Skeletal muscle satellite cell (primary cell): ENCODE data around the gene ASTN2.

ENCODE experiments used
- H3K27me3 ChIP-seq: 2 replicates; pipeline ENCODE4 v1.7.0; 2013; ENCODE audit warnings: low read length; ENCODE audit not compliant: control insufficient read depth, insufficient read depth
- H3K36me3 ChIP-seq: 2 replicates; pipeline ENCODE4 v1.7.0; 2013; ENCODE audit warnings: mild to moderate bottlenecking, control low read depth, low read length; ENCODE audit not compliant: insufficient read depth
- H3K4me1 ChIP-seq: 2 replicates; pipeline ENCODE4 v1.7.0; 2013; ENCODE audit warnings: low read length; ENCODE audit not compliant: control insufficient read depth, insufficient read depth
- H3K4me2 ChIP-seq: 2 replicates; pipeline ENCODE4 v1.7.0; 2013; ENCODE audit warnings: mild to moderate bottlenecking, low read length
- H3K4me3 ChIP-seq: 2 replicates; pipeline ENCODE4 v1.7.0; 2013; ENCODE audit warnings: low read length
- H3K9ac ChIP-seq: 2 replicates; pipeline ENCODE4 v1.7.0; 2013; ENCODE audit warnings: mild to moderate bottlenecking, low read depth, low read length, moderate library complexity
- H3K9me3 ChIP-seq: replicated peaks from 2 replicates; pipeline ENCODE4 v1.7.0; 2013; ENCODE audit warnings: mild to moderate bottlenecking, control low read depth, low read length

ASTN2 gene

GRCh38 chr9:117021906-117022305 lies 393.0 kb downstream of the ASTN2 start:
- H3K9ac ChIP-seq = no peak overlapping the region
- no peak overlapping the region for H3K4me3 ChIP-seq
- no peaks in the 10 kb centered on the region for H3K4me1 ChIP-seq
- no peak overlapping the region for H3K4me2 ChIP-seq
- H3K27me3 ChIP-seq = no peaks in the 10 kb centered on the region
- H3K9me3 ChIP-seq = peaks cover 5% of the 10 kb centered on the region
- H3K36me3 ChIP-seq = no peaks in the 10 kb centered on the region

GRCh38 chr9:117018966-117019617 lies 395.8 kb downstream of the ASTN2 start:
- Histone ChIP-seq H3K4me2 (no peak overlapping the region), H3K9ac (no peak overlapping the region), H3K36me3 (no peaks in the 10 kb centered on the region), H3K9me3 (peaks cover 5% of the 10 kb centered on the region), H3K27me3 (no peaks in the 10 kb centered on the region), H3K4me1 (no peaks in the 10 kb centered on the region), H3K4me3 (no peak overlapping the region)

GRCh38 chr9:117017414-117017985 lies 397.4 kb downstream of the ASTN2 start:
- Histone ChIP-seq H3K4me3 (no peak overlapping the region), H3K4me1 (no peaks in the 10 kb centered on the region), H3K9me3 (no peaks in the 10 kb centered on the region), H3K4me2 (no peak overlapping the region), H3K9ac (no peak overlapping the region), H3K27me3 (no peaks in the 10 kb centered on the region), H3K36me3 (no peaks in the 10 kb centered on the region)

GRCh38 chr9:117014061-117014460 lies 400.8 kb downstream of the ASTN2 start:
- no peak overlapping the region for H3K9ac ChIP-seq
- no peaks in the 10 kb centered on the region for H3K36me3 ChIP-seq

GRCh38 chr9:117013440-117013995 lies 401.3 kb downstream of the ASTN2 start:
- no peak overlapping the region for H3K9ac ChIP-seq
- no peaks in the 10 kb centered on the region for H3K27me3 ChIP-seq
- no peaks in the 10 kb centered on the region for H3K4me1 ChIP-seq
- peaks cover 1% of the 10 kb centered on the region for H3K9me3 ChIP-seq
- H3K4me3 ChIP-seq = no peak overlapping the region
- H3K4me2 ChIP-seq = no peak overlapping the region
- no peaks in the 10 kb centered on the region for H3K36me3 ChIP-seq

More at GRCh38 chr9:117014061-117014460, 400.8 kb downstream of the ASTN2 start:
- Histone ChIP-seq H3K9me3 (no peaks in the 10 kb centered on the region), H3K27me3 (no peaks in the 10 kb centered on the region), H3K4me3 (no peak overlapping the region), H3K4me1 (no peaks in the 10 kb centered on the region), H3K4me2 (no peak overlapping the region)

GRCh38 chr9:117010061-117010460 lies 404.8 kb downstream of the ASTN2 start:
- H3K4me1 ChIP-seq = no peaks in the 10 kb centered on the region
- no peaks in the 10 kb centered on the region for H3K27me3 ChIP-seq
- H3K9ac ChIP-seq = no peak overlapping the region
- H3K4me3 ChIP-seq = no peak overlapping the region
- no peaks in the 10 kb centered on the region for H3K36me3 ChIP-seq
- peaks cover 4% of the 10 kb centered on the region for H3K9me3 ChIP-seq
- no peak overlapping the region for H3K4me2 ChIP-seq

- Histone ChIP-seq H3K4me1 (no peaks in the 10 kb centered on the region), H3K9ac (no peak overlapping the region), H3K4me2 (no peak overlapping the region), H3K4me3 (no peak overlapping the region), H3K27me3 (no peaks in the 10 kb centered on the region), H3K36me3 (no peaks in the 10 kb centered on the region), H3K9me3 (peaks cover 4% of the 10 kb centered on the region)
Observed at GRCh38 chr9:117008876-117009275, 406.0 kb downstream of the ASTN2 start.

GRCh38 chr9:117008461-117008860 lies 406.4 kb downstream of the ASTN2 start:
- Histone ChIP-seq H3K27me3 (no peaks in the 10 kb centered on the region), H3K4me2 (no peak overlapping the region), H3K9ac (no peak overlapping the region), H3K9me3 (peaks cover 4% of the 10 kb centered on the region), H3K4me3 (no peak overlapping the region), H3K4me1 (no peaks in the 10 kb centered on the region), H3K36me3 (no peaks in the 10 kb centered on the region)

GRCh38 chr9:117002686-117003085 lies 412.2 kb downstream of the ASTN2 start:
- Histone ChIP-seq H3K36me3 (no peaks in the 10 kb centered on the region), H3K4me1 (no peaks in the 10 kb centered on the region), H3K9ac (no peak overlapping the region), H3K9me3 (no peaks in the 10 kb centered on the region), H3K27me3 (no peaks in the 10 kb centered on the region), H3K4me2 (no peak overlapping the region), H3K4me3 (no peak overlapping the region)

GRCh38 chr9:117000834-117001233 lies 414.0 kb downstream of the ASTN2 start:
- no peaks in the 10 kb centered on the region for H3K36me3 ChIP-seq
- H3K9me3 ChIP-seq = no peaks in the 10 kb centered on the region
- H3K27me3 ChIP-seq = no peaks in the 10 kb centered on the region
- H3K4me2 ChIP-seq = no peak overlapping the region
- no peak overlapping the region for H3K9ac ChIP-seq
- no peaks in the 10 kb centered on the region for H3K4me1 ChIP-seq
- no peak overlapping the region for H3K4me3 ChIP-seq

GRCh38 chr9:117000196-117000723 lies 414.6 kb downstream of the ASTN2 start:
- H3K4me2 ChIP-seq = no peak overlapping the region
- no peaks in the 10 kb centered on the region for H3K9me3 ChIP-seq
- no peaks in the 10 kb centered on the region for H3K4me1 ChIP-seq

GRCh38 chr9:116998305-116998704 lies 416.6 kb downstream of the ASTN2 start:
- Histone ChIP-seq H3K4me2 (no peak overlapping the region), H3K4me1 (no peaks in the 10 kb centered on the region), H3K9me3 (no peaks in the 10 kb centered on the region), H3K36me3 (no peaks in the 10 kb centered on the region), H3K4me3 (no peak overlapping the region), H3K27me3 (no peaks in the 10 kb centered on the region), H3K9ac (no peak overlapping the region)

More at GRCh38 chr9:117000196-117000723, 414.6 kb downstream of the ASTN2 start:
- Histone ChIP-seq H3K9ac (no peak overlapping the region), H3K27me3 (no peaks in the 10 kb centered on the region), H3K36me3 (no peaks in the 10 kb centered on the region), H3K4me3 (no peak overlapping the region)
